K562 (cell line): ENCODE measurements around the gene TTC6. TPM values are rescaled to one million over a fixed set of nuclear protein-coding genes. Genes with fewer than 3 reads are reported as not detected.

ENCODE experiments used
- ATAC-seq: fragments of 200-7000 bp; cut with Tn5 transposase; 3 replicates; pipeline ENCODE4 v1.9.1; 2020; ENCODE audit warnings: moderate library complexity
- BruUV-seq: library from RNA; stranded (reverse); fragments of 400-500 nt; replicated peaks from 2 replicates; lab custom pipeline; 2021; lab: Mats Ljungman, UMichigan
- CTCF ChIA-PET: fragments of 300-600 bp; formaldehyde crosslinking; extraction: SDS; loops from one replicate; lab custom pipeline; 2021; ENCODE audit warnings: low intra/inter-chr PET ratio; lab: Yijun Ruan, JAX
- POLR2A ChIA-PET: fragments of 300-600, 350-650 bp; sonication (Branson Sonifier 250); formaldehyde crosslinking; extraction: SDS; loops from one replicate; lab custom pipeline; 2021; ENCODE audit warnings: antibody characterized with exemption, inconsistent platforms; lab: Yijun Ruan, JAX
- DNase-seq, 4 experiments: peaks; one replicate each; pipeline versions ENCODE4 v3.0.0 to v3.0.0-alpha.2; 2011 to 2018; ENCODE audit warnings: low spot score in 3 of 4, mixed read lengths in 3 of 4; ENCODE audit errors: extremely low read depth in 1 of 4
- FAIRE-seq: peaks from 2 replicates; lab custom pipeline; 2011; peaks lifted over from hg19 to GRCh38; lab: Jason Lieb, UNC
- H2AFZ ChIP-seq: 2 replicates; pipeline ENCODE4 v1.6.0; 2011; ENCODE audit warnings: low read depth, low read length, control low read depth, inconsistent platforms
- H3K27ac ChIP-seq: fragments of 200-600 bp; 3 replicates; pipeline ENCODE4 v1.8.0; 2011; ENCODE audit warnings: low read depth, mild to moderate bottlenecking, control low read depth, inconsistent platforms, low read length, moderate library complexity, mixed read lengths; ENCODE audit errors: extremely low read depth
- H3K27me3 ChIP-seq, 2 experiments: fragments of 300-600 bp in 1 of 2; 2 replicates in 1 of 2; 3 replicates in 1 of 2; pipeline versions ENCODE4 v1.6.0 to v1.8.0; 2011; ENCODE audit warnings: inconsistent platforms in 2 of 2, low read length in 2 of 2, mild to moderate bottlenecking in 1 of 2, mixed read lengths in 1 of 2, moderate library complexity in 1 of 2; ENCODE audit not compliant: control insufficient read depth in 2 of 2, insufficient read depth in 2 of 2
- H3K36me3 ChIP-seq: fragments of 300-600 bp; 3 replicates; pipeline ENCODE4 v1.8.0; 2011; ENCODE audit warnings: mild to moderate bottlenecking, low read length, inconsistent platforms; ENCODE audit not compliant: control insufficient read depth, insufficient read depth
- H3K4me1 ChIP-seq, 2 experiments: fragments of 200-600 bp in 1 of 2; replicated peaks in 1 of 2; 2 replicates in 1 of 2; 3 replicates in 1 of 2; pipeline versions ENCODE4 v1.5.1 to v1.8.0; 2011; ENCODE audit warnings: inconsistent platforms in 2 of 2, low read length in 2 of 2, mild to moderate bottlenecking in 1 of 2, mixed read lengths in 1 of 2, moderate library complexity in 1 of 2; ENCODE audit not compliant: control insufficient read depth in 2 of 2, insufficient read depth in 2 of 2
- H3K4me2 ChIP-seq: 2 replicates; pipeline ENCODE4 v1.6.1; 2011; ENCODE audit warnings: low read length, control low read depth, inconsistent platforms, mixed read lengths; ENCODE audit not compliant: insufficient read depth
- H3K4me3 ChIP-seq: fragments of 200-600 bp; sonication (generic), shearing (Covaris generic); 2 replicates; pipeline ENCODE4 v1.5.1; 2016; ENCODE audit warnings: control low read depth, inconsistent platforms
- H3K79me2 ChIP-seq: fragments of 200-600 bp; 3 replicates; pipeline ENCODE4 v1.8.0; 2011; ENCODE audit warnings: low read length, inconsistent platforms; ENCODE audit not compliant: control insufficient read depth, insufficient read depth
- H3K9ac ChIP-seq, 2 experiments: 2 replicates each; pipeline versions ENCODE4 v1.6.0 to v1.6.1; 2011; ENCODE audit warnings: low read depth in 2 of 2, low read length in 2 of 2, control low read depth in 1 of 2, inconsistent platforms in 1 of 2, mild to moderate bottlenecking in 1 of 2, mixed read lengths in 1 of 2; ENCODE audit not compliant: insufficient read depth in 1 of 2
- H3K9me1 ChIP-seq: one replicate; pipeline ENCODE4 v1.6.0; 2011; ENCODE audit warnings: inconsistent platforms, mild to moderate bottlenecking, low read length, moderate library complexity; ENCODE audit not compliant: control insufficient read depth, insufficient read depth
- H3K9me3 ChIP-seq: replicated peaks from 2 replicates; pipeline ENCODE4 v1.5.1; 2011; ENCODE audit warnings: low read depth, low read length, inconsistent platforms; ENCODE audit not compliant: control insufficient read depth, insufficient read depth
- H4K20me1 ChIP-seq: replicated peaks from 2 replicates; pipeline ENCODE4 v1.6.1; 2011; ENCODE audit warnings: low read length, inconsistent platforms, mixed read lengths; ENCODE audit not compliant: control insufficient read depth, insufficient read depth
- CHD2 ChIP-seq: IDR thresholded peaks from 2 replicates; pipeline ENCODE4 v1.6.1; 2011; ENCODE audit warnings: low read depth, low read length
- DDX20 ChIP-seq: fragments of 450-650 bp; IDR thresholded peaks from 2 replicates; pipeline ENCODE4 v1.6.1; 2016; ENCODE audit warnings: missing genetic modification characterization, low read depth, mild to moderate bottlenecking, missing compliant biosample characterization, moderate library complexity
- HIVEP1 ChIP-seq: fragments of 250-450 bp; sonication (Bioruptor Pico); IDR thresholded peaks from 2 replicates; pipeline ENCODE4 v1.4.0; 2020; ENCODE audit warnings: mild to moderate bottlenecking
- MCM7 ChIP-seq, 2 experiments: fragments of 450-650 bp; IDR thresholded peaks; 2 replicates each; pipeline ENCODE4 v1.6.1; 2016 to 2018
- SAP30 ChIP-seq: fragments of 200-600 bp; sonication (generic); IDR thresholded peaks from 2 replicates; pipeline ENCODE4 v1.6.1; 2012; ENCODE audit warnings: borderline replicate concordance, low read depth, mild to moderate bottlenecking, moderate library complexity, low read length, control low read depth, inconsistent platforms; ENCODE audit not compliant: insufficient read depth, poor library complexity, severe bottlenecking
- SLC30A9 ChIP-seq: fragments of 250-450 bp; sonication (Bioruptor Pico); IDR thresholded peaks from 2 replicates; pipeline ENCODE4 v1.8.0; 2022; ENCODE audit warnings: mild to moderate bottlenecking, moderate library complexity
- SRSF1 ChIP-seq: fragments of 200-400 bp; formaldehyde crosslinking; IDR thresholded peaks from 2 replicates; pipeline ENCODE4 v1.6.1; 2017; ENCODE audit warnings: mild to moderate bottlenecking, low read depth, low read length, moderate library complexity
- STAT5A ChIP-seq: IDR thresholded peaks from 2 replicates; pipeline ENCODE4 v1.6.1; 2012; ENCODE audit warnings: low read length, inconsistent platforms, borderline replicate concordance
- ZC3H4 ChIP-seq: sonication (generic); formaldehyde crosslinking; IDR thresholded peaks from 2 replicates; pipeline ENCODE4 v1.9.0; 2021; ENCODE audit warnings: missing genetic modification reagents, borderline replicate concordance
- ZNF354B ChIP-seq: fragments of 250-450 bp; sonication (Bioruptor Pico); IDR thresholded peaks from 2 replicates; pipeline ENCODE4 v1.4.0; 2020
- ZNF408 ChIP-seq: fragments of 250-450 bp; sonication (Bioruptor Pico); IDR thresholded peaks from 2 replicates; pipeline ENCODE4 v1.4.0; 2020; ENCODE audit warnings: low read depth, mild to moderate bottlenecking, moderate library complexity
- ZNF699 ChIP-seq: fragments of 250-450 bp; sonication (Bioruptor Pico); IDR thresholded peaks from 2 replicates; pipeline ENCODE4 v1.8.0; 2021; ENCODE audit warnings: mild to moderate bottlenecking, moderate library complexity; ENCODE audit not compliant: insufficient replicate concordance
- WGBS: fragments of 100-300 bp; shearing (Covaris generic); methylation state at CpG from one replicate; pipeline ENCODE4 v1.1.6; 2016; ENCODE audit warnings: low coverage, mixed read lengths; ENCODE audit not compliant: insufficient coverage; ENCODE audit errors: missing lambda C conversion rate; 5-methylcytosine and 5-hydroxymethylcytosine counted together
- in situ Hi-C: fragments of 300-500 bp; cut with MboI; formaldehyde crosslinking; loops from 4 replicates; pipeline ENCODE4 v1.15.0; 2018; ENCODE audit warnings: inconsistent platforms, mixed read lengths
- intact Hi-C: fragments of 100-400 bp; cut with micrococcal nuclease; formaldehyde crosslinking; loops from 2 replicates; pipeline ENCODE4 v1.14.2; 2022
- polyA plus RNA-seq, 8 experiments: library from polyadenylated mRNA; depleted of rRNA in 4 of 8; stranded (reverse) in 5 of 8; unstranded in 3 of 8; fragments of >200 nt; fragmentation: Nextera tagmentation in 2 of 8; fragmentation: Illumina TruSeq in 1 of 8; extraction: Ambion mirVana in 2 of 8; extraction: Trizol in 1 of 8; gene quantifications; 2 replicates each; pipeline versions ENCODE4 v1.2.1 to v1.2.3, GENCODE V29; 2011 to 2014; ENCODE audit warnings: inconsistent platforms in 1 of 8, missing spikeins in 1 of 8
- total RNA-seq, 7 experiments: library from RNA; depleted of rRNA in 6 of 7; stranded (reverse); fragments of >200 nt in 6 of 7; fragmentation: Illumina TruSeq in 2 of 7; extraction: Trizol in 2 of 7; gene quantifications; 2 replicates each; pipeline versions ENCODE4 v1.2.1 to v1.2.3, GENCODE V29; 2011 to 2021; ENCODE audit warnings: low replicate concordance in 1 of 7
- TF ChIP-seq, protein P1 (sequence below), 2 experiments: fragments of 450-650 bp; formaldehyde crosslinking in 1 of 2; IDR thresholded peaks; 2 replicates each; pipeline versions ENCODE4 v1.4.0 to v1.6.1; 2014 to 2020; ENCODE audit warnings: mild to moderate bottlenecking in 2 of 2, borderline replicate concordance in 1 of 2, low read depth in 1 of 2
- TF ChIP-seq, protein P2 (sequence below), 2 experiments: fragments of 450-650 bp; conservative IDR thresholded peaks; 2 replicates each; pipeline ENCODE4 v1.6.1; 2017; ENCODE audit warnings: mild to moderate bottlenecking in 2 of 2, moderate library complexity in 2 of 2

The TTC6 gene
- total and polyA plus RNA-seq, 9 of the 15 experiments (the other 6 are each of a cell fraction or from before 2014, with no cell fraction given) = 0.04 to 0.23 (median 0.08) TPM; not detected in 5

DNA sequence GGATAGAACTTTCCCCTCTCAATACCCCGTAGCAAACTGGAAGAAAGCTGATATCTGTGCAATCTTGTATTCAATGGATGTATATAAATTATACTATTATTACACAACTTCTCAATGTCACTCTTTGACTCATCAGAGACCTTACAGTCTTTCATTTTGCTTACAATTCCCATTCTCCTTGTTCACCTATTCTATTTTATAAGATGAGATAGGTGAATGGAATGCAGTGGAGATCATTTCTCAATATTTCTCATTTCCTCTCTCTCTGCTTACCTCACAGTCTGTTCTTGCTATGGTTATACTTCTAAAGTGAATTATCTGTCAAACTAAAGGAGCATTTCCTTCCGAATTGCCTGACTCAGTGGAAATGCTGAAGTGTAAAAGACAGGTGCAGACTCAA is 15.3 kb upstream of the TTC6 start:
- Histone ChIP-seq H3K36me3 (no peaks in the 10 kb centered on the region), H3K9ac (no peak overlapping the region), H3K9me3 (no peaks in the 10 kb centered on the region), H3K4me3 (no peak overlapping the region), H4K20me1 (no peaks in the 10 kb centered on the region), H3K27ac (no peak overlapping the region), H2AFZ (no peak overlapping the region), H3K4me1 (peaks cover 0 to 9% of the 10 kb centered on the region in 2 experiments; a peak in 1 of 5 replicates), H3K79me2 (no peaks in the 10 kb centered on the region), H3K9me1 (no peaks in the 10 kb centered on the region), H3K27me3 (no peaks in the 10 kb centered on the region; a peak in 1 of 5 replicates), H3K4me2 (no peak overlapping the region)
- BruUV-seq = no TSS peak
- FAIRE-seq (no peak), DNase-seq (no peak), ATAC-seq (no peak)
- WGBS = 0% methylated on average over 2 of the region's 2 CpGs
- ChIA-PET CTCF (no interaction called here), POLR2A (no interaction called here)
- in situ Hi-C loops (loop anchor here (25.0 kb wide), 1 partner anchor 318 kb away; no protein-coding TSS in a partner anchor), intact Hi-C loops (no loop called here)
- TF ChIP-seq DDX20 (no peak), HIVEP1 (CRISPR knock-in tag) (no peak), SLC30A9 (no peak), ZNF699 (no peak), ZNF354B (CRISPR knock-in tag) (no peak), STAT5A (no peak), SAP30 (no peak), SRSF1 (no peak), ZC3H4 (CRISPR knock-in tag) (no peak), ZNF408 (no peak), CHD2 (no peak), MCM7 (IDR thresholded peaks at IDR 0.05) (no peak)
- TF ChIP-seq, protein P1, sequence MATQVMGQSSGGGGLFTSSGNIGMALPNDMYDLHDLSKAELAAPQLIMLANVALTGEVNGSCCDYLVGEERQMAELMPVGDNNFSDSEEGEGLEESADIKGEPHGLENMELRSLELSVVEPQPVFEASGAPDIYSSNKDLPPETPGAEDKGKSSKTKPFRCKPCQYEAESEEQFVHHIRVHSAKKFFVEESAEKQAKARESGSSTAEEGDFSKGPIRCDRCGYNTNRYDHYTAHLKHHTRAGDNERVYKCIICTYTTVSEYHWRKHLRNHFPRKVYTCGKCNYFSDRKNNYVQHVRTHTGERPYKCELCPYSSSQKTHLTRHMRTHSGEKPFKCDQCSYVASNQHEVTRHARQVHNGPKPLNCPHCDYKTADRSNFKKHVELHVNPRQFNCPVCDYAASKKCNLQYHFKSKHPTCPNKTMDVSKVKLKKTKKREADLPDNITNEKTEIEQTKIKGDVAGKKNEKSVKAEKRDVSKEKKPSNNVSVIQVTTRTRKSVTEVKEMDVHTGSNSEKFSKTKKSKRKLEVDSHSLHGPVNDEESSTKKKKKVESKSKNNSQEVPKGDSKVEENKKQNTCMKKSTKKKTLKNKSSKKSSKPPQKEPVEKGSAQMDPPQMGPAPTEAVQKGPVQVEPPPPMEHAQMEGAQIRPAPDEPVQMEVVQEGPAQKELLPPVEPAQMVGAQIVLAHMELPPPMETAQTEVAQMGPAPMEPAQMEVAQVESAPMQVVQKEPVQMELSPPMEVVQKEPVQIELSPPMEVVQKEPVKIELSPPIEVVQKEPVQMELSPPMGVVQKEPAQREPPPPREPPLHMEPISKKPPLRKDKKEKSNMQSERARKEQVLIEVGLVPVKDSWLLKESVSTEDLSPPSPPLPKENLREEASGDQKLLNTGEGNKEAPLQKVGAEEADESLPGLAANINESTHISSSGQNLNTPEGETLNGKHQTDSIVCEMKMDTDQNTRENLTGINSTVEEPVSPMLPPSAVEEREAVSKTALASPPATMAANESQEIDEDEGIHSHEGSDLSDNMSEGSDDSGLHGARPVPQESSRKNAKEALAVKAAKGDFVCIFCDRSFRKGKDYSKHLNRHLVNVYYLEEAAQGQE (IDR thresholded peaks at IDR 0.05; ENCODE audit: borderline replicate concordance) = no peak
- TF ChIP-seq, protein P1 (CRISPR knock-in tag; IDR thresholded peaks at IDR 0.05; ENCODE audit: low read depth) = no peak
- TF ChIP-seq, protein P2, sequence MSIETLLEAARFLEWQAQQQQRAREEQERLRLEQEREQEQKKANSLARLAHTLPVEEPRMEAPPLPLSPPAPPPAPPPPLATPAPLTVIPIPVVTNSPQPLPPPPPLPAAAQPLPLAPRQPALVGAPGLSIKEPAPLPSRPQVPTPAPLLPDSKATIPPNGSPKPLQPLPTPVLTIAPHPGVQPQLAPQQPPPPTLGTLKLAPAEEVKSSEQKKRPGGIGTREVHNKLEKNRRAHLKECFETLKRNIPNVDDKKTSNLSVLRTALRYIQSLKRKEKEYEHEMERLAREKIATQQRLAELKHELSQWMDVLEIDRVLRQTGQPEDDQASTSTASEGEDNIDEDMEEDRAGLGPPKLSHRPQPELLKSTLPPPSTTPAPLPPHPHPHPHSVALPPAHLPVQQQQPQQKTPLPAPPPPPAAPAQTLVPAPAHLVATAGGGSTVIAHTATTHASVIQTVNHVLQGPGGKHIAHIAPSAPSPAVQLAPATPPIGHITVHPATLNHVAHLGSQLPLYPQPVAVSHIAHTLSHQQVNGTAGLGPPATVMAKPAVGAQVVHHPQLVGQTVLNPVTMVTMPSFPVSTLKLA (conservative IDR thresholded peaks at IDR 0.05) = no peak
